ENCODE measurements around the gene ATP8A2.

Gene ATP8A2

GRCh38 chr13:25741796-25742195 is 370.0 kb downstream of the ATP8A2 start:
- H3K4me3 ChIP-seq (ENCODE audit: low read depth, low read length): no peak overlapping the region
- DNase-seq (ENCODE audit: low read depth): no peak

- DNase-seq (ENCODE audit: low read depth): no peak
Measured at GRCh38 chr13:25742220-25742619, 370.4 kb downstream of the ATP8A2 start.

GRCh38 chr13:25743421-25743820 is 371.6 kb downstream of the ATP8A2 start:
- no peak for DNase-seq (ENCODE audit: low read depth)
- H3K4me3 ChIP-seq (ENCODE audit: low read depth, low read length): no peak overlapping the region

More at GRCh38 chr13:25742220-25742619, 370.4 kb downstream of the ATP8A2 start:
- H3K4me3 ChIP-seq (ENCODE audit: low read depth, low read length): no peak overlapping the region

GRCh38 chr13:25744178-25744577 is 372.4 kb downstream of the ATP8A2 start:
- no peak overlapping the region for H3K4me3 ChIP-seq (ENCODE audit: low read depth, low read length)
- no peak for DNase-seq (ENCODE audit: low read depth)

GRCh38 chr13:25746131-25746530 is 374.4 kb downstream of the ATP8A2 start:
- H3K4me3 ChIP-seq (ENCODE audit: low read depth, low read length): no peak overlapping the region
- no peak for DNase-seq (ENCODE audit: low read depth)

- DNase-seq (ENCODE audit: low read depth): peak; percentile 78
- H3K4me3 ChIP-seq (ENCODE audit: low read depth, low read length): no peak overlapping the region
Measured at GRCh38 chr13:25752957-25753551, 381.3 kb downstream of the ATP8A2 start.

GRCh38 chr13:25753976-25754375 is 382.2 kb downstream of the ATP8A2 start:
- H3K4me3 ChIP-seq (ENCODE audit: low read depth, low read length): no peak overlapping the region
- DNase-seq (ENCODE audit: low read depth): no peak

GRCh38 chr13:25756251-25756650 is 384.5 kb downstream of the ATP8A2 start:
- DNase-seq (ENCODE audit: low read depth): no peak
- H3K4me3 ChIP-seq (ENCODE audit: low read depth, low read length): no peak overlapping the region

GRCh38 chr13:25756912-25757311 is 385.1 kb downstream of the ATP8A2 start:
- H3K4me3 ChIP-seq (ENCODE audit: low read depth, low read length): no peak overlapping the region
- DNase-seq (ENCODE audit: low read depth): no peak

- no peak for DNase-seq (ENCODE audit: low read depth)
- H3K4me3 ChIP-seq (ENCODE audit: low read depth, low read length): no peak overlapping the region
Measured at GRCh38 chr13:25761041-25761440, 389.3 kb downstream of the ATP8A2 start.

- no peak for DNase-seq (ENCODE audit: low read depth)
- H3K4me3 ChIP-seq (ENCODE audit: low read depth, low read length): no peak overlapping the region
Measured at GRCh38 chr13:25762281-25762680, 390.5 kb downstream of the ATP8A2 start.

- no peak for DNase-seq (ENCODE audit: low read depth)
- no peak overlapping the region for H3K4me3 ChIP-seq (ENCODE audit: low read depth, low read length)
Measured at GRCh38 chr13:25762795-25763377, 391.1 kb downstream of the ATP8A2 start.

- DNase-seq (ENCODE audit: low read depth): no peak
- no peak overlapping the region for H3K4me3 ChIP-seq (ENCODE audit: low read depth, low read length)
Measured at GRCh38 chr13:25764378-25764777, 392.6 kb downstream of the ATP8A2 start.

- DNase-seq (ENCODE audit: low read depth): no peak
- H3K4me3 ChIP-seq (ENCODE audit: low read depth, low read length): no peak overlapping the region
Measured at GRCh38 chr13:25765266-25765665, 393.5 kb downstream of the ATP8A2 start.

- no peak for DNase-seq (ENCODE audit: low read depth)
- H3K4me3 ChIP-seq (ENCODE audit: low read depth, low read length): no peak overlapping the region
Measured at GRCh38 chr13:25766576-25766975, 394.8 kb downstream of the ATP8A2 start.

GRCh38 chr13:25766991-25767390 is 395.2 kb downstream of the ATP8A2 start:
- DNase-seq (ENCODE audit: low read depth): no peak

GRCh38 chr13:25768376-25768775 is 396.6 kb downstream of the ATP8A2 start:
- no peak for DNase-seq (ENCODE audit: low read depth)
- no peak overlapping the region for H3K4me3 ChIP-seq (ENCODE audit: low read depth, low read length)

More at GRCh38 chr13:25766991-25767390, 395.2 kb downstream of the ATP8A2 start:
- no peak overlapping the region for H3K4me3 ChIP-seq (ENCODE audit: low read depth, low read length)

GRCh38 chr13:25768838-25769237 is 397.1 kb downstream of the ATP8A2 start:
- no peak overlapping the region for H3K4me3 ChIP-seq (ENCODE audit: low read depth, low read length)

GRCh38 chr13:25770601-25771000 is 398.8 kb downstream of the ATP8A2 start:
- no peak for DNase-seq (ENCODE audit: low read depth)
- no peak overlapping the region for H3K4me3 ChIP-seq (ENCODE audit: low read depth, low read length)

More at GRCh38 chr13:25768838-25769237, 397.1 kb downstream of the ATP8A2 start:
- DNase-seq (ENCODE audit: low read depth): peak; percentile 55

- H3K4me3 ChIP-seq (ENCODE audit: low read depth, low read length): no peak overlapping the region
- DNase-seq (ENCODE audit: low read depth): no peak
Measured at GRCh38 chr13:25771202-25771601, 399.4 kb downstream of the ATP8A2 start.

All from skeletal muscle cell (primary cell).